ENCODE data around the gene MAMDC2. TPM values are rescaled to one million over a fixed set of nuclear protein-coding genes. Genes with fewer than 3 reads are reported as not detected.

The MAMDC2 gene
- total RNA-seq, 4 donors from 2014 or later, result 8.9 to 24.7 (median 17.4) TPM

- no peaks in the 10 kb centered on the region for H3K27me3 ChIP-seq
- no peaks in the 10 kb centered on the region for H3K4me1 ChIP-seq
- H3K36me3 ChIP-seq, result no peaks in the 10 kb centered on the region
- no peak for DNase-seq
- no peak overlapping the region for H3K4me3 ChIP-seq
- H3K9me3 ChIP-seq, result no peaks in the 10 kb centered on the region
- TF ChIP-seq CTCF (IDR thresholded peaks at IDR 0.05), result no peak
- TF ChIP-seq POLR2A (IDR thresholded peaks at IDR 0.05), result no peak
- H3K27ac ChIP-seq, result no peak overlapping the region
Observed at GRCh38 chr9:70020991-70021571, 22.6 kb upstream of the MAMDC2 start.

DNA sequence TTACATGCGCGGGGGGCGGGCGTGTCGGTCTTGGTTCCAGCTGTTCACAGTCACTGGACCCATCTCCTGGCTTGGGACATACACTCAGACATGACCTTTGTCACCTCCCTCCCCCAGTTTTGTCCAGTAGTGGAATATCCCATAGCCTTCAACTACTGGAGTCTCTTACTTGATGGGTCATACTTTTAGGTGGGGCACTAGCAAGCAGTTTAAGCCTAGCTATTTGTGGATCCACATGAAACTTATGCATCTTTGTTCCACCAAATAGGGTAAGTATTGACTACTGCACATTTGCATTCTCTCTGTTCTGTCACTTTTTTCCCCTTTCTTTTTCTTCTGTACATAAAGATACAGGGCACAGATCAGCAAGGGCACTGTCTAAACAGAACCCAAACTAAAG lies 15.4 kb upstream of the MAMDC2 start:
- Histone ChIP-seq H3K4me1 (no peaks in the 10 kb centered on the region), H3K27me3 (no peaks in the 10 kb centered on the region), H3K4me3 (no peak overlapping the region), H3K9me3 (no peaks in the 10 kb centered on the region), H3K27ac (no peak overlapping the region), H3K36me3 (no peaks in the 10 kb centered on the region)
- DNase-seq, result no peak
- TF ChIP-seq CTCF (IDR thresholded peaks at IDR 0.05), result no peak
- no peak for TF ChIP-seq POLR2A (IDR thresholded peaks at IDR 0.05)

- Histone ChIP-seq H3K4me1 (no peaks in the 10 kb centered on the region), H3K4me3 (no peak overlapping the region), H3K36me3 (no peaks in the 10 kb centered on the region)
Observed at GRCh38 chr9:70030156-70030555, 13.5 kb upstream of the MAMDC2 start.

GRCh38 chr9:70031141-70031545 lies 12.5 kb upstream of the MAMDC2 start:
- DNase-seq, result no peak
- H3K4me1 ChIP-seq, result no peaks in the 10 kb centered on the region
- no peaks in the 10 kb centered on the region for H3K36me3 ChIP-seq
- H3K4me3 ChIP-seq, result no peak overlapping the region
- no peaks in the 10 kb centered on the region for H3K27me3 ChIP-seq
- H3K9me3 ChIP-seq, result no peaks in the 10 kb centered on the region
- no peak overlapping the region for H3K27ac ChIP-seq
- TF ChIP-seq CTCF (IDR thresholded peaks at IDR 0.05) (no peak), POLR2A (IDR thresholded peaks at IDR 0.05) (no peak)

More at GRCh38 chr9:70030156-70030555, 13.5 kb upstream of the MAMDC2 start:
- H3K27me3 ChIP-seq, result no peaks in the 10 kb centered on the region
- no peaks in the 10 kb centered on the region for H3K9me3 ChIP-seq
- TF ChIP-seq CTCF (IDR thresholded peaks at IDR 0.05), result no peak
- no peak for TF ChIP-seq POLR2A (IDR thresholded peaks at IDR 0.05)
- no peak for DNase-seq
- H3K27ac ChIP-seq, result no peak overlapping the region

- no peak for DNase-seq
- Histone ChIP-seq H3K27me3 (no peaks in the 10 kb centered on the region), H3K36me3 (no peaks in the 10 kb centered on the region), H3K9me3 (no peaks in the 10 kb centered on the region), H3K27ac (no peak overlapping the region), H3K4me1 (no peaks in the 10 kb centered on the region), H3K4me3 (no peak overlapping the region)
- no peak for TF ChIP-seq POLR2A (IDR thresholded peaks at IDR 0.05)
- no peak for TF ChIP-seq CTCF (IDR thresholded peaks at IDR 0.05)
Observed at GRCh38 chr9:70034271-70034711, 9.4 kb upstream of the MAMDC2 start.

DNA sequence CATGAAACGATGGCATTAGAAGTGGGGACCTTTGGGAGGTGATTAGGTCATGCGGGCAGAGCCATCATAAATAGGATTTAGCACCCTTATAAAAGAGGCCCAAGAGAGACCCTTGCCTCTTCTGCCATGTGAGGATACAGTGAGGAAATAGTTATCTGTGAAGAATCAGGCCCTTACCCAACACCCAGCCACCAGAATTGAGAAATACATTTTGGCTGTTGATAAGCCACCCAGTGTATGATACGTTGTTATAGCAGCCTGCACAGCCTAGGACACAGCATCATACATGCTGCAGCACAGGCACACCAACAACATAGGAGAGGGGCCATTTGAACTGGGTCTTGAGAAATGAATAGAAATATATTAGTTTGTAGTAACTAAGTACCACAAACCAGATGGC lies 8.0 kb upstream of the MAMDC2 start:
- no peaks in the 10 kb centered on the region for H3K9me3 ChIP-seq
- no peaks in the 10 kb centered on the region for H3K27me3 ChIP-seq
- H3K36me3 ChIP-seq, result no peaks in the 10 kb centered on the region
- no peak overlapping the region for H3K4me3 ChIP-seq
- no peak for DNase-seq
- H3K4me1 ChIP-seq, result no peaks in the 10 kb centered on the region
- no peak overlapping the region for H3K27ac ChIP-seq
- TF ChIP-seq POLR2A (IDR thresholded peaks at IDR 0.05) (no peak), CTCF (IDR thresholded peaks at IDR 0.05) (no peak)

Measured in Peyer's patch (tissue), 4 donors.